ENCODE results near the gene POM121L12. TPM values are rescaled to one million over a fixed set of nuclear protein-coding genes. Genes with fewer than 3 reads are reported as not detected.

POM121L12 gene
- total RNA-seq, 1 experiment from 2014 or later, result not detected

DNA sequence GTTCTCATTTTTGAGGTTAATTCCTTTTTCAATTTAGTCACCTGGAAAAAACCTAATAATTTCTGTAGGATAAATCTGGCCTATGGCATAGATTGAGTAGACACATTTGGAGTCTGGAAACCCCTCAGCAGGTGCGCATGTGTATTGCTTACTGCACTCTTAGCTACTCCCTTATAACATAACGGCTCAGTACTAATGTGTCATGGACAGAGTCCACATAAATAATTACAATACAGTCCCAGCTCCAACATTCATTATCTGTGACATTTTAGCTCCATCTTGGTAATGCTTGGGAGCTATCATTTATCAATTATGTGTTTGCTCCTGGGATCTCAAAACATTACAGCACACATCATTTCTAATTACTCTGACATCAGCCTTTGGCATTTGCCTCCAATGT lies 33.2 kb downstream of the POM121L12 start:
- Histone ChIP-seq H2BK12ac (ENCODE audit: insufficient read length, low read depth, low read length) (no peak overlapping the region), H2BK20ac (ENCODE audit: low read depth, low read length, poor library complexity, severe bottlenecking) (no peak overlapping the region), H3K79me2 (ENCODE audit: insufficient read depth, low read length) (no peaks in the 10 kb centered on the region), H2AK5ac (ENCODE audit: insufficient read length, low read length) (no peak overlapping the region), H3K27me3 (ENCODE audit: insufficient read depth, low read length) (no peaks in the 10 kb centered on the region), H2BK5ac (ENCODE audit: insufficient read length, low read length) (no peak overlapping the region), H3K23me2 (ENCODE audit: insufficient read length, low read depth, low read length, poor library complexity, severe bottlenecking) (no peaks in the 10 kb centered on the region), H3K23ac (ENCODE audit: insufficient read length, low read depth, low read length) (no peak overlapping the region), H4K8ac (replicated peaks; ENCODE audit: insufficient read length, low read depth, low read length) (no peak overlapping the region), H3K27ac (ENCODE audit: insufficient read length, low read depth, low read length) (no peak overlapping the region), H4K5ac (ENCODE audit: insufficient read length, low read depth, low read length) (no peak overlapping the region), H3K79me1 (ENCODE audit: insufficient read depth, low read depth, low read length, poor library complexity, severe bottlenecking) (no peaks in the 10 kb centered on the region), H3K56ac (ENCODE audit: insufficient read length, low read depth, low read length) (no peak overlapping the region), H2BK15ac (ENCODE audit: low read depth, low read length) (no peak overlapping the region), H3T11ph (ENCODE audit: low read length) (no peak overlapping the region), H4K91ac (ENCODE audit: insufficient read length, low read depth, low read length) (no peak overlapping the region), H4K20me1 (ENCODE audit: control insufficient read depth, insufficient read depth, insufficient read length) (no peaks in the 10 kb centered on the region), H3K9me3 (ENCODE audit: control insufficient read depth, low read depth, low read length) (no peaks in the 10 kb centered on the region), H3K4me2 (ENCODE audit: insufficient read depth, insufficient read length, low read length) (no peak overlapping the region), H3K4ac (ENCODE audit: low read depth, low read length) (no peak overlapping the region), H3K9ac (ENCODE audit: extremely low read depth, insufficient read length, low read length) (no peak overlapping the region), H2AFZ (ENCODE audit: low read length) (no peak overlapping the region), H3K4me1 (ENCODE audit: insufficient read depth, low read length) (no peaks in the 10 kb centered on the region), H3K14ac (ENCODE audit: insufficient read depth, low read length) (no peak overlapping the region), H3K18ac (ENCODE audit: insufficient read length, low read depth, low read length) (no peak overlapping the region), H2BK120ac (ENCODE audit: low read depth, low read length, poor library complexity, severe bottlenecking) (no peak overlapping the region)
- no peaks in the 10 kb centered on the region for H3K27me3 Mint-ChIP-seq (ENCODE audit: low read depth)
- no peak overlapping the region for H3K27ac Mint-ChIP-seq
- TF ChIP-seq, protein P1, sequence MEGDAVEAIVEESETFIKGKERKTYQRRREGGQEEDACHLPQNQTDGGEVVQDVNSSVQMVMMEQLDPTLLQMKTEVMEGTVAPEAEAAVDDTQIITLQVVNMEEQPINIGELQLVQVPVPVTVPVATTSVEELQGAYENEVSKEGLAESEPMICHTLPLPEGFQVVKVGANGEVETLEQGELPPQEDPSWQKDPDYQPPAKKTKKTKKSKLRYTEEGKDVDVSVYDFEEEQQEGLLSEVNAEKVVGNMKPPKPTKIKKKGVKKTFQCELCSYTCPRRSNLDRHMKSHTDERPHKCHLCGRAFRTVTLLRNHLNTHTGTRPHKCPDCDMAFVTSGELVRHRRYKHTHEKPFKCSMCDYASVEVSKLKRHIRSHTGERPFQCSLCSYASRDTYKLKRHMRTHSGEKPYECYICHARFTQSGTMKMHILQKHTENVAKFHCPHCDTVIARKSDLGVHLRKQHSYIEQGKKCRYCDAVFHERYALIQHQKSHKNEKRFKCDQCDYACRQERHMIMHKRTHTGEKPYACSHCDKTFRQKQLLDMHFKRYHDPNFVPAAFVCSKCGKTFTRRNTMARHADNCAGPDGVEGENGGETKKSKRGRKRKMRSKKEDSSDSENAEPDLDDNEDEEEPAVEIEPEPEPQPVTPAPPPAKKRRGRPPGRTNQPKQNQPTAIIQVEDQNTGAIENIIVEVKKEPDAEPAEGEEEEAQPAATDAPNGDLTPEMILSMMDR (conservative IDR thresholded peaks at IDR 0.05), result no peak
- no peak for DNase-seq
- no peak overlapping the region for H3K4me3 Mint-ChIP-seq
- H3K36me3 Mint-ChIP-seq (ENCODE audit: insufficient read depth in 1 of 3, low read depth in 3 of 3), result no peaks in the 10 kb centered on the region
- WGBS (ENCODE audit: extremely low coverage, insufficient read length, low lambda C conversion rate), result no CpG with 5 or more reads among the region's 2 CpGs
- H3K4me1 Mint-ChIP-seq, result peaks cover 0 to 4% of the 10 kb centered on the region in 2 experiments; a peak in 2 of 4 replicates
- H3K9me3 Mint-ChIP-seq, result peaks cover 0 to 3% of the 10 kb centered on the region in 2 experiments; a peak in 1 of 5 replicates

Measured in H9 (cell line).